NCI-H1436 (cell line): ENCODE results near the gene PPFIBP2.
"Not testable (repeated sequence)": the region's sequence is repeated elsewhere in the genome, so short reads cannot be mapped to it uniquely, and the experiment has no call there.

ENCODE experiments used
- DNase-seq: peaks from one replicate; lab custom pipeline; 2025; lab: John Stamatoyannopoulos, UW

The PPFIBP2 gene

DNA sequence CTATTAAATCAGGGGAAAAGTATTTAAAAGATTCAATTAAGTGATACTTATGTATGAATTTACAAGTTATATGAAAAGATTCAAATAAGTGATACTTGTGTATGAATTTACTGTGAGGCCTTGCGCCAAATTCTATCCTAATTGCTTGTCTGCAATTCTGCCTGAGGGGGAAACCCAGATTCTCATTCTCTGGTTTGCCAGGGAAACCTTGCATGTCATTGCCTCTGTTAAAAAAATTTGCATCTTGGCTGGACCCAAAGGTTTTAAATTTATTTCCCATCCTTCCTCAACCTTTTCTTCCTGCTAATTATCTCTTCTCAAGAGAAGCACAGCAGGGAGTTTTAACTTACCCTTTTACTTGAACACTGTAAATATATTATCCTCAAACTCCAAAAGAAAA is 14.7 kb upstream of the PPFIBP2 start:
- no peak for DNase-seq

GRCh38 chr11:7500251-7500650 is 13.5 kb upstream of the PPFIBP2 start:
- no peak for DNase-seq

DNA sequence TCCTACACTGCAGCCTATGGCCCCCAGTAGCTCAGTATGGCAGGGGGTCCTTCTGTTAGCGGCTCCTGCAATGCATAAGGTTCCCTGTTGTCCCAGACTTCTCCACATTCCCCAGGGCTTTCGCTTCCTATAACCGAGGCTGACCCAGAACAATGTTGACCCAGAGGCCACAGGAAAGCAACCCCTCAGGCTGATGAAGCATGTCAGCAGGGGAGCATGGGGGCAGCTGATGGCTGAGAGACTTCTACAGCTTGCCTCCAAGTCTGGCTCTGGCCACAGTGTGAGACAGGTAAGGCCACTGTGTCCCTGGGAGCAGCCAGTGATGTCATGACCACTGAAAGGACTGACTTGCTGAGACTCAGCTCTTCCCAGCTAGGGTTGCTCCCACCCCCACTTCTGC is 12.5 kb upstream of the PPFIBP2 start:
- no peak for DNase-seq

DNA sequence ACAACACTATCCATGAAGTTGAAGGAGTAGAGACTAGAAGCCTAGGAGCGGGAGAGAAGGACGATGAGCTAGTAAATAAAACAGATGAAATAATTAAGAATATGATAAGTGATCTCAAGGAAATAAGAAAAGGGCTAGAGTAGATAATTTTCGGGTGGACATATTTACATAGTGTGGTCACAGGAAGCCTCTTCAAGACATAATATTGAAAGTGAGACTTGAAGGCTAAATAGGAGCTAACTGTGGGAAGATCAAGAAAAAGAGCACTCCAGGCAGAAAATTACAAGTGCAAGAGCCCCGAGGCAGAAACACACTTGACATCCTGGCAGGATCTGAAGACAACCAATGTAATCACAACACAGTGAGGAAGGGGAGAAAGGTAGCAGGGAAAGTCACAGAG is 11.9 kb upstream of the PPFIBP2 start:
- DNase-seq: no peak

- DNase-seq: no peak
Observed at GRCh38 chr11:7506243-7506642, 7.6 kb upstream of the PPFIBP2 start.

- no peak for DNase-seq
Observed at GRCh38 chr11:7508087-7508486, 5.7 kb upstream of the PPFIBP2 start.

DNA sequence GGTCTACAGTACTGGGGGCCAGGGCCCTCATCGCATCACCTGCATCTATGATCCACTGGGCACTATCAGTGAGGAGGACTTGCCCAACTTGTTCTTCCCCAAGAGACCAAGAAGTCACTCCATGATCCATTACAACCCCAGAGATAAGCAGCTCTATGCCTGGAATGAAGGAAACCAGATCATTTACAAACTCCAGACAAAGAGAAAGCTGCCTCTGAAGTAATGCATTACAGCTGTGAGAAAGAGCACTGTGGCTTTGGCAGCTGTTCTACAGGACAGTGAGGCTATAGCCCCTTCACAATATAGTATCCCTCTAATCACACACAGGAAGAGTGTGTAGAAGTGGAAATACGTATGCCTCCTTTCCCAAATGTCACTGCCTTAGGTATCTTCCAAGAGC is 3.8 kb upstream of the PPFIBP2 start:
- DNase-seq: no peak

GRCh38 chr11:7511401-7511800 is 2.4 kb upstream of the PPFIBP2 start:
- DNase-seq: no peak

DNA sequence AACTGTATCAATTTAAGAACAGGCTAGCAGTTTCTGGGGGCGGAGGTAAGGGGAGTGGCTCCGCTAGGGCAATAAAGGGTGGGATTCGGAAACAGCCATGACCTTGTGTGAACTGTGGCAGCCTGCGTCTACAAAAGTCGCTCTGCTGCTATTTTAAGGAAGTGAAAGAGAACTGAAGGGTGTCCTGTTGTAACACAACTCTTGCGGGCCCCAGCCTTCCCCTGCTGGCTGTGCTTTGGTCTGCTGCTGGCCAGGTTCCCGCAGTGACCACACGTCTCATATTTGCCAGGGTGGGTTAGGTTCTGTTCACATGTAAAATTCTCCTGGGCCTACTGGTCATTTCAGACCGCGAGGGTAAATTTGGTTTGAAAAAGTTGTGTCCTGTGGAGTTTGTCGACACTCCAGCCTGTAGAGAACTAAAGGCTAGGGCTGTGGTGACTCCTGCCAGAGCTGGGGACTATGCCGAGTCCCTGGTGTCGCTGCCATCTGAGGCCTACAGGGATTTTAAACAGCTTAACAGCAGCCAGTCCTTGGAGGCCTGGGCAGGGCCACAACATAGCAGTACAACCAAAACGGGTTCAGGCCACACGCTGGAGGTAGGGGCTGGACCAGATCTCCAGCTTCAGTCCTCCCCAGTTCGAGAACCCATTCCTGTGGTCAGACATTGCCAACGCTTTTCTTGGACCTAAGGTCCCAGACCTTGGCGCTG is 1.1 kb upstream of the PPFIBP2 start:
- DNase-seq: no peak

- no peak for DNase-seq
Observed at GRCh38 chr11:7514099-7514591, 346 bp downstream of the PPFIBP2 start.

DNA sequence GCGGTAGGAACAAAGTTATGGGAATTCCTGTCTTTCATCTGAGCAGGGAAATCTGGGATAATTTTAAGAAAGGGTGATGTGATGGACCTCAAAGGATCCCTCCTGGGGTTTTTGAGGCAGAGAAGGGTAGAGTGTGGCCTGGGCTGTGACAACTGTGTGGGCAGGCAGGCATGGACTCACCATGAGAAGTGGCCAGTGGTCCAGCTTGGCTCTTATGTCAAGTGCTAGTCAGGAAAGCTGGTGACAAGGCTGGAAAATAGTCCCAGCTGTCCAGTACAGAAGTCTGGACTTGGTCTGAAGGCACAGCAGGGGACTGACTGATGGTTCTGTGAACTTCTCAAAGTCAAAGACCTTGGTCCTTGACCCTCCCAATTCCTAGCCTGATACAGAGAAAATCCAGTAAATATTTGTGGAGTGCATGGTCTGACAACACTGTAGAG is 1.7 kb downstream of the PPFIBP2 start:
- no peak for DNase-seq

GRCh38 chr11:7516475-7516874 is 2.7 kb downstream of the PPFIBP2 start:
- no peak for DNase-seq

DNA sequence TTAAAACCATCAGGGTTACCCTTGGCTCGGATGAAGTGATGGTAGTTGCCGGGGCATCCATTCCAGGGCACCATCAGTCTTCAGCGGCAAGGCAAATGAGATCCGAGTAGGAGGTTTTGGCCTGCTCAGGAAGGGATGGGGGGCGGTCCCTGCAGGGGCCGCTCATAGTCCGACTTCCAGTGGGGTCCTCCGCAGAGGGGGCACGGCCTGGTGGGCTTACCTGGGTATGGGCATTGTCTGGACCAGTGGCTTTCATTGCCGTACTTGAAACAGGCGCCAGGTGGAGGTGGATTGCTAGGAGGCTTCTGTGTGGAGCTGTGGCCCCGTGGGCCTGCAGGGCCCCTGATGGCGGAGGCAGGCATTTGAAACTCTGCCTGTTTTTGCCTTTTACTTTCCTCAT is 3.9 kb downstream of the PPFIBP2 start:
- not testable (repeated sequence) for DNase-seq

- no peak for DNase-seq
Observed at GRCh38 chr11:7518811-7519562, 5.2 kb downstream of the PPFIBP2 start.

GRCh38 chr11:7520011-7520942 is 6.5 kb downstream of the PPFIBP2 start:
- DNase-seq: no peak

DNA sequence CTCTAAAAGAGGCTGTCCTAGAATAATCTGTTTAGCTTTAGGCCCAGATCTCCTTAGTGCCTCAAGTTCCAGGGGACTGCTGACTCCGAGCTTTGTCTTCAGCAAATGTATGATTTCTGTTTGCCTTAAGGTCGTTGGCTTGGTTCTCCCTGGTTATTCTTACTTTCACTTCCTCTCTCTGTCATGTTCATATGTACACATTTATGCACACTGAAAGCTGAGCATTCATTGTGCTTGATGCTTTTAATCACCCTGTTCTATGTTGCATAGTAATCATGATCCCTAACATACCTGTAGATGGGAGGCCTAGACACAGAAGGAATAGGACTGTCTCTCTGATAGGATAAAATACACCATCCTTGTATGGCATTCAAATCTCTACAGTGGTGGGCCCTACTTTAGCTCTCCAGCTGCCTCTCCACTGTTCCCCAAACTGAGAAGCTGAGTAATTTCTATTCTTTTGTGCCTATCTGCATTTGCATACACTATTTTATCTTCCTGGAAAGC is 7.2 kb downstream of the PPFIBP2 start:
- DNase-seq: no peak

DNA sequence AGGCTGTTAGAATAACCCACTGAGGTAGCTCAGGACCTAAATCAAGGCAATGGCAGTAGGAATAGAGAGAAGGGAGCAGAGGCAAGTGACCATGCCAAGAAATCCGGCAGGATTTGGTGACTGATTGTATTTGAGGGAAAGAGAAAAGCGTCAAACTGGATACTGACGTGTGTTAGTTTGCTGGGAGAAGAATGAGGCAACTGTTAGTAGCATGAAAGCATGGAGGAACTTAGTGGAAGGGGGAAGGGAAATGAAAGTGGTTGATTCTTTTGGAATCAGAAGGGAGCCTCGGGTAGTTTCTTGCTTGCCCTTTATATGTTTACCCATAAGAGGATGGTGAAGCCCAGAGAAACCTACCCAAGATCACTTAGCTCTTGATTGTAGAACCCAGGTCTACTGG is 8.3 kb downstream of the PPFIBP2 start:
- DNase-seq: no peak

DNA sequence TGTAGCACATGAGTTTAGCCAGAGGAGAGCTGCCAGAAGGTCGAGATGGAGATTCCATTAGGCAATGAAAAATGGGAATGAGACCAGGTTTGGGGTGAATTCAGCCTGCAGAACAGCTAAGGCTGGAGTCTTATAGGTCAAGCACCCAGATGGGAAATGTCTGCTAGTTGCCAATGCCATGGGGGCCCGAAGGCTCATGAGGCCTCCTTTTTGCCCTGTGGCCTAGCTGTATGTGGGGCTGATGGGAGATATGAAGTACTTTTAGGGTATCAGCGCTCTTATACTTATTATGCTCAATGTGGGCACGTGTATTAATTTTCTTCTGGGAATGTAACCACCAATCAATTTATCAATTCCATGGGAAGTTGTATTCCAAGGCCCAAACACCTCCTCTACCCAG is 8.7 kb downstream of the PPFIBP2 start:
- DNase-seq: no peak

GRCh38 chr11:7523416-7524210 is 9.8 kb downstream of the PPFIBP2 start:
- DNase-seq: no peak

- no peak for DNase-seq
Observed at GRCh38 chr11:7524462-7525235, 10.8 kb downstream of the PPFIBP2 start.

GRCh38 chr11:7525424-7525823 is 11.6 kb downstream of the PPFIBP2 start:
- no peak for DNase-seq
